DND-41 (cell line): ENCODE data around the gene PLEKHA5.

Source experiments
- ATAC-seq: fragments of 200-7000 bp; cut with Tn5 transposase; 3 replicates; pipeline ENCODE4 v1.9.1; 2021; ENCODE audit warnings: low read depth; ENCODE audit not compliant: insufficient read depth
- DNase-seq: peaks from one replicate; pipeline ENCODE4 v3.0.0-alpha.2; 2020
- H2AFZ ChIP-seq: 2 replicates; pipeline ENCODE4 v1.6.0; 2012; ENCODE audit warnings: low read depth, low read length
- H3K27ac ChIP-seq: 2 replicates; pipeline ENCODE4 v1.5.1; 2012; ENCODE audit warnings: low read length, inconsistent platforms
- H3K27me3 ChIP-seq: fragments of 200-600 bp; sonication (generic); 2 replicates; pipeline ENCODE4 v1.6.0; 2012; ENCODE audit warnings: low read length, mild to moderate bottlenecking, inconsistent platforms; ENCODE audit not compliant: insufficient read depth, poor library complexity
- H3K36me3 ChIP-seq: 2 replicates; pipeline ENCODE4 v1.5.1; 2012; ENCODE audit warnings: low read length, inconsistent platforms; ENCODE audit not compliant: insufficient read depth
- H3K4me1 ChIP-seq: 2 replicates; pipeline ENCODE4 v1.5.1; 2012; ENCODE audit warnings: mild to moderate bottlenecking, low read length; ENCODE audit not compliant: insufficient read depth
- H3K4me2 ChIP-seq: 2 replicates; pipeline ENCODE4 v1.6.0; 2012; ENCODE audit warnings: mild to moderate bottlenecking, moderate library complexity, low read length, inconsistent platforms; ENCODE audit not compliant: insufficient read depth
- H3K4me3 ChIP-seq, 2 experiments: fragments of 200-600 bp in 1 of 2; shearing (Covaris generic) in 1 of 2; 2 replicates each; pipeline ENCODE4 v1.5.1; 2012 to 2016; ENCODE audit warnings: inconsistent platforms in 2 of 2, low read length in 2 of 2, mild to moderate bottlenecking in 2 of 2, low read depth in 1 of 2, moderate library complexity in 1 of 2
- H3K79me2 ChIP-seq: 2 replicates; pipeline ENCODE4 v1.6.0; 2012; ENCODE audit warnings: low read length, inconsistent platforms; ENCODE audit not compliant: insufficient read depth
- H3K9ac ChIP-seq: 2 replicates; pipeline ENCODE4 v1.6.0; 2012; ENCODE audit warnings: low read depth, mild to moderate bottlenecking, inconsistent platforms, low read length, moderate library complexity
- H3K9me3 ChIP-seq: 2 replicates; pipeline ENCODE4 v1.5.1; 2012; ENCODE audit warnings: low read length, moderate library complexity, mild to moderate bottlenecking, inconsistent platforms; ENCODE audit not compliant: insufficient read depth, severe bottlenecking
- H4K20me1 ChIP-seq: 2 replicates; pipeline ENCODE4 v1.6.0; 2012; ENCODE audit warnings: low read length; ENCODE audit not compliant: insufficient read depth
- CTCF ChIP-seq: IDR thresholded peaks from 2 replicates; pipeline ENCODE4 v1.5.1; 2012; ENCODE audit warnings: borderline replicate concordance, low read length, moderate library complexity, mild to moderate bottlenecking; ENCODE audit not compliant: poor library complexity, severe bottlenecking; ENCODE audit errors: extremely low read depth
- EZH2 ChIP-seq: IDR thresholded peaks from 3 replicates; pipeline ENCODE4 v1.6.1; 2012; ENCODE audit warnings: borderline replicate concordance, low read depth, mild to moderate bottlenecking, moderate library complexity, low read length, inconsistent platforms; ENCODE audit not compliant: severe bottlenecking

PLEKHA5 gene

DNA sequence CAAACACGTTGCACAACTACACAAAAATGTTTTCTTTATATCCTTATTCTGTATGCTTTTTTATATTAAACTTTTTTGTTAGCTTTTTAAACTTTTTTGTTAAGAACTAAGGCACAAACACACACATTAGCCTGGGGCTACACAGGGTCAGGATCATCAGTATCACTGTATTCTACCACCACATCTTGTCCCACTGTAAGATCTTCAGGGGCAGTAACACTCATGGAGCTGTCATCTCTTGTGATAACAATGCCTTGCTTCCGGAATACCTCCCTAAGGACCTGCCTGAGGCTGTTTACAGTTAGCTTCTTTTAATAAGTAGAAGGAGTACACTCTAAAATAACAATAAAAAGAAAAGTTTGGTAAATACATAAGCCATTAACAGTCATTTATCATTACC lies 42.2 kb downstream of the PLEKHA5 start:
- H3K4me1 ChIP-seq = no peaks in the 10 kb centered on the region
- H3K27me3 ChIP-seq = no peaks in the 10 kb centered on the region
- no peaks in the 10 kb centered on the region for H3K79me2 ChIP-seq
- ATAC-seq (no peak), DNase-seq (no peak)
- no peak overlapping the region for H3K9ac ChIP-seq
- H2AFZ ChIP-seq = no peak overlapping the region
- no peak overlapping the region for H3K4me3 ChIP-seq
- H3K36me3 ChIP-seq = no peaks in the 10 kb centered on the region
- no peak overlapping the region for H3K27ac ChIP-seq
- TF ChIP-seq CTCF (no peak), EZH2 (no peak)
- no peak overlapping the region for H3K4me2 ChIP-seq
- H4K20me1 ChIP-seq = no peaks in the 10 kb centered on the region
- no peaks in the 10 kb centered on the region for H3K9me3 ChIP-seq

GRCh38 chr12:19177754-19178153 lies 48.2 kb downstream of the PLEKHA5 start:
- ATAC-seq = no peak
- Histone ChIP-seq H3K27me3 (no peaks in the 10 kb centered on the region), H3K79me2 (no peaks in the 10 kb centered on the region), H2AFZ (no peak overlapping the region), H3K4me2 (no peak overlapping the region), H3K27ac (no peak overlapping the region), H3K9me3 (no peaks in the 10 kb centered on the region), H4K20me1 (no peaks in the 10 kb centered on the region), H3K9ac (no peak overlapping the region), H3K4me3 (no peak overlapping the region), H3K4me1 (no peaks in the 10 kb centered on the region), H3K36me3 (no peaks in the 10 kb centered on the region)
- DNase-seq = no peak
- TF ChIP-seq CTCF = no peak
- TF ChIP-seq EZH2 = no peak

GRCh38 chr12:19179986-19180385 lies 50.5 kb downstream of the PLEKHA5 start:
- Histone ChIP-seq H3K79me2 (no peaks in the 10 kb centered on the region), H3K4me3 (no peak overlapping the region), H3K4me1 (no peaks in the 10 kb centered on the region), H2AFZ (no peak overlapping the region), H3K27me3 (no peaks in the 10 kb centered on the region), H4K20me1 (peaks cover 3% of the 10 kb centered on the region; the same call in 1 of the 2 replicates), H3K9me3 (no peaks in the 10 kb centered on the region), H3K27ac (no peak overlapping the region), H3K36me3 (no peaks in the 10 kb centered on the region), H3K4me2 (no peak overlapping the region), H3K9ac (no peak overlapping the region)
- DNase-seq = no peak
- TF ChIP-seq EZH2 = no peak
- TF ChIP-seq CTCF = no peak
- ATAC-seq = no peak
